NCI-H128 (cell line): ENCODE results near the gene ZCCHC3.
"Not testable (repeated sequence)": the region's sequence is repeated elsewhere in the genome, so short reads cannot be mapped to it uniquely, and the experiment has no call there.

Source experiments
- DNase-seq: peaks from one replicate; lab custom pipeline; 2025; ENCODE audit not compliant: unreplicated experiment; lab: John Stamatoyannopoulos, UW

The ZCCHC3 gene

DNA sequence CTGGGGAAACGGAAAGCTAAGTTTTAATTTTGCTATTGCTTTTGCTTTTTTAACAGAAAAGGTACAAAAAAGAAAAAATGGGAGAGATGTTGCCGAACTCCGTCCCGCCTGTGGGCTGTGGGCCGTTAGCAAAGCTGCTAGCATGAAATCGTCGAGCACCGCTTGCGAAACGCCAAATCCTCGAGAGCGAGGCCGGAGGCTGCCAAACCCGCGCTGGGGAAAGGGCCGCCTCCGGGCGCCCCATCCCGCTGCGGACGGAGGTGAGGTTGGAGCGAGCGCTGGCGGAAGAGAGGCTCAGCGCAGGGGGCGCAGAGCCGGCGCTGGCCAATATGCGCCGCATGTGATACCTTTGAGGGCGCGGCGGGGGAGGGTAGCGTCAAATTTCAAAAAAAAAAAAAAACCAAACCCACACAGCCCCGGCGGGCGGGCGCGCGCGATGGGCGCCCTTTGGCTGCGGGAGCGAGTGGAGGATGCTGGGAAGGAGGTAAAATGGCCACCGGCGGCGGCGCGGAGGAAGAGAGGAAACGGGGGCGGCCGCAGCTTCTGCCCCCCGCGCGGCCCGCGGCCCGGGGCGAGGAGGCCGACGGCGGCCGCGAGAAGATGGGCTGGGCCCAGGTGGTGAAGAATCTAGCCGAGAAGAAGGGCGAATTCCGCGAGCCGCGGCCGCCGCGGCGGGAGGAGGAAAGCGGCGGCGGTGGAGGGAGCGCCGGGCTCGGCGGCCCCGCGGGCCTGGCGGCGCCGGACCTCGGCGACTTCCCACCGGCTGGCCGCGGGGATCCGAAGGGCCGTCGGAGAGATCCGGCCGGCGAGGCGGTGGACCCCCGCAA, at the start of gene ZCCHC3:
Gene ZCCHC3 (plus strand): TSS at position 473 of the 827 bp plus-strand sequence. CDS start 17 bp downstream, at position 490.
- peak; percentile 89 for DNase-seq

- no peak for DNase-seq
Measured at GRCh38 chr20:251354-251753, 46.0 kb upstream of the ZCCHC3 start.

GRCh38 chr20:252801-253200, 44.6 kb upstream of the ZCCHC3 start:
- DNase-seq = no peak

DNA sequence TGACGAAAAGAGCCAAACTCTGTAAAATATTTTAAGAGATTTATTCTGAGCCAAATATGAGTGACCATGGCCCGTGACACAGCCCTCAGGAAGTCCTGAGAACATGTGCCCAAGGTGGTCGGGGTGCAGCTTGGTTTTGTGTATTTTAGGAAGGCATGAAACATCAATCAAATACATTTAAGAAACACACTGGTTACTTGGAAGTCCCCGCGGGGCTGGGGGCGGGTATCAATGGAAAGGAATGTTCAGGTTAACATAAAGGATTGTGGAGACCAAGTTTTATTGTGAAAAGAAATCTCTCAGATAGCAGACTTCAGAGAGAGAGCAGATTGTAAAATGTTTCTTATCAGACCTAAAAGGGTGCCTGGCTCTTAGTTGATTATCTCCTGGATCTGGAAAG, 43.9 kb upstream of the ZCCHC3 start:
- not testable (repeated sequence) for DNase-seq

DNA sequence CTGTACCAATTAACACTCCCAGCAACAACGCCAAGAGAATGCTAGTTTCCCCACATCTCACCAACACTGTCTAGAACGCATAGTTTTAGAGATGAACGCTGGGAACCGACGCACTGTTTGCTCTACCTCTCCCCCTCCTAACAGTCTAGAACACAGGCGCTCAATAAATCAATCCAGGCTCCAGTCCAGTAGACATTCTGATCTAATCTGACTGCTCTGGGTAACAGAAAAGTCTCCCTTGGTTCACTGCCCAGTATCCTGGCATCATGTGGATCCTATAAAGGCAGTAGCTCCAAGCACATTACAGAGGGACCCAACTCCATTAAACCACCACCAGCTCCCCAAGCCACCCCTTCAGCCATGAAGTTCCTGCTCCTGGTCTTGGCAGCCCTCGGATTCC, 40.0 kb upstream of the ZCCHC3 start, which contains the start of gene DEFB132:
Gene DEFB132 (plus strand): TSS at position 306 of the 400 bp plus-strand sequence. CDS start 55 bp downstream, at position 361.
- DNase-seq = no peak

DNA sequence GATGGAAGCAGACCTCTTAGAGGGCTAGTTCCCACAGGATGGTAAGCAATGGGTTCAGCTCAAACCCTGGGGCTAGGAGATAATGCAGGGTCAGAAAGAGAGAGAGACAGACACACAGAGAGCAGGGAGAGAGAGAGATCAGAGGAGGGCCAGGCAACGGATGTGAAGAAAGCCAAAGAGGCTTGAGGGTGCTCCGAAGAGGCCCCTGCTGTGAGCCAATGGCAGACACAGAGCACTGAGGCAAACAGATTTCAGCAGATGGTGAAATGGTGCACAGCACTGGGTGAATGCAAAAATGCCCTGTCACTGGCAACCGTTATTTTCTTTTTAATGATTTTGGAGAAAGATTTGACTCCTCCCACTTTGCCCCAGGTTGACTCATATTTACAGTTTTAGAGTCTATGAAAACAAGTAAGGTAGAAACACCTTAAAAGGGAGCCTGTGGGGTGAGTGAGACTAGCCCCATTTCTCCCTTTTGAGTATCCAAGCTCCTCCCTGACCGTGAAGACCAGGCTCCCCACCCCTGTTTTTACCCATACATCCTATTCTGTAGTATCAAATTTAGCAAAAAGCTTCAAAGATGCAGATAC, 39.0 kb upstream of the ZCCHC3 start:
- no peak for DNase-seq

DNA sequence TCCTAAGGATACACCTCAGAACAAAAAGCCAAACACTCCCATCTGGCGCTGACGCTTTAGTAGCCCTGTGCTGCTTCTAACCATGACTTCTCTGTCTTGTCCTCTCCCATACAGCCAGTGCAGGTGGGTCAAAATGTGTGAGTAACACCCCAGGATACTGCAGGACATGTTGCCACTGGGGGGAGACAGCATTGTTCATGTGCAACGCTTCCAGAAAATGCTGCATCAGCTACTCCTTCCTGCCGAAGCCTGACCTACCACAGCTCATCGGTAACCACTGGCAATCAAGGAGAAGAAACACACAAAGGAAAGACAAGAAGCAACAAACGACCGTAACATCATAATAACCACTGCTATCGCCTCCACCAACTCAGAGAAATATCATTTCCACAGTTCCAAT, 38.4 kb upstream of the ZCCHC3 start:
- no peak for DNase-seq

DNA sequence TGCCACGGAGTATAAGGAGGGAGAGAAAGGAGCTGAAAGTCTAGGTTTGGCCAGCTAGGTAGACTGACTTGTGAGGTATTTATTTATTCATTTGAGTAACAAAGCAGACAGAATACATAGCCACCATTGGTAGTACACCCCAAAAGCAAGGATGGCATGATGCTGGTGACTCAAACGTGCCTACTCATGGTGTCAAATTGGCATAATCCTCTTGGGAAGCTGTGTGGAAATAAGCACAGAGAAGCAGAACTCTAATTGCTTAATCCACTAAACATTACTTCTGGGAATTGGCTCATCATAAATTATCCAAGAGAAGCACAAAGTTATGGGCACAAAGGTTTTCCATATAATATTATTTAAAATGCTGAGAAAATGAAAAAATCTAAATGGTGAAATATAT, 37.4 kb upstream of the ZCCHC3 start:
- no peak for DNase-seq

DNA sequence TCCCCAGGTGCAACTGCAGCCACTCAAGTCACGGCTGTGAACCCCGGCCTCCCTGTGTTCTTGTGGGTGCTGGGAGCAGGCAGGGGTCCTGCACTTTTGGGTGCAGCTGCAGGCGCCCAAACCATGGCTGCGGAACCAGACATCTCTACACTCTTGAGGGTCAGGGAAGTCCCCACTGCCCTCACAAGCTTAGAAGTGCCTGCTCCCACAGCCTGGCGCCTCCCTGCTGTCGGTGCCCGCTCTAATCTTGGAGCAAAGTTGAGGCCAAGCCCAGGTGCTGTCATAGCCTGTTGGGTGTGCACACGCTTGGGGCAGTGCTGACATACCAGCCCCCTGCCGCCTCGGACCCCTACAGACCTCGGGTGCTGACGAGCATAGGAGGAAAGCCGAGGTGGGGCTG, 33.7 kb upstream of the ZCCHC3 start:
- DNase-seq = no peak

GRCh38 chr20:266596-267562, 30.5 kb upstream of the ZCCHC3 start:
- peak; percentile 58 for DNase-seq

GRCh38 chr20:270517-270916, 26.9 kb upstream of the ZCCHC3 start:
- DNase-seq = no peak

DNA sequence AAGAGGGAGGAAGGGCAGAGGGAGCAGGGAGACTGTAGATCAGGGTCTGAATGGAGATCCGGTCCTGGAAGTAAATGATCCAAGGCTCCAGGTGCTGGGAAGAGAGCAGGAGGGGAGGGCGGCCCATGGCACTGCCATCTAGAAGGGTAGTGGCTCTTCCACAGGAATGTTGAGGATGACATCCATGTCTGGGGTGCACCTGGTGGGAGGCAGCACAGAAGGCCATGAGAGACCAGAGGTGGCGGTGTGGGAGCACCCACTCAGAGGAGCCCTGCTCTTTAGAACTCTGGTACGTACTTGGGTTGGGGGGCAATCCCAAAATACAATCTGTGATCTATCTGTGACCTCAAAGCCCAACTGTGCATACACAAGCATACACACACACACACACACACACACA, 26.3 kb upstream of the ZCCHC3 start:
- no peak for DNase-seq

- DNase-seq = no peak
Measured at GRCh38 chr20:271528-271927, 25.8 kb upstream of the ZCCHC3 start.

- DNase-seq = no peak
Measured at GRCh38 chr20:272718-273117, 24.7 kb upstream of the ZCCHC3 start.

- no peak for DNase-seq
Measured at GRCh38 chr20:273884-274283, 23.5 kb upstream of the ZCCHC3 start.

DNA sequence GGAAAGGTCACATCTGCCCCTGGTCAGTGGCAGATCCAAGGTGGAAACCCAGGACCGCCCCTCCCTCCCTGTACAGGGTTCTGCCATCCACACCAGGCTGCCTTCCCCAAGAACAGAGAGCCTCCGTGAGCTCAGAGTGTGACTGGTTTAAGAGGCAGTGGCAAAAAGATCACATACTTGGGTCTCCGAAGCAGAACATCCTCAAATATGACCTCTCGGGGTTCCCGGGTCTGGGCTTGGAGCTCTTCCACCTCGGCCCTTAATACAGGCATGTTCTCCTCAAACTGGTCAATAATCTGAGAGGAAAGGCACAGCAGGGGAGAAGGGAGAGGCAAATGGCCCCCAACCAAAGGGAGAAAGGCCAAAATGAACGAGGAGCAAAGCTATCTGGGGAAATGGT, 21.6 kb upstream of the ZCCHC3 start:
- DNase-seq = no peak

- DNase-seq = no peak
Measured at GRCh38 chr20:276620-277495, 20.5 kb upstream of the ZCCHC3 start.

DNA sequence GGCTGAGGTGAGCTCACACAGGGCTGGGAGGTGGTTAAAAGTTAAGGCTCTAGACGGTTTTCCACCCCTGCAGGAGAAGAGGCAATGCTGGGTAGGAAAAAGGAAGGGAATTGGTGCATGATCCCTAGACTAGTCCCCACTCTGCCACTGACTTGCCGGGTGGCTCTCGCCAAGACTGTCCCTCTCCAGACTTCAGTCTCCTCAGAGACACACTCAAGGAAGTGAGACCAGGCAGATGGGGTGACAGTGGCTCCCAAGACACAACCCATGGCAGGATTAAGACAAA, 19.9 kb upstream of the ZCCHC3 start:
- DNase-seq = no peak

GRCh38 chr20:278181-278580, 19.2 kb upstream of the ZCCHC3 start:
- DNase-seq = no peak
